Common myeloid progenitor, CD34-positive (primary cell): ENCODE data around the gene HSF5.
"Not testable (repeated sequence)": the region's sequence is repeated elsewhere in the genome, so short reads cannot be mapped to it uniquely, and the experiment has no call there.

ENCODE experiments used
- CTCF ChIA-PET: fragments of 350-600 bp; sonication (Branson Sonifier 250); formaldehyde crosslinking; loops from one replicate; lab custom pipeline; 2021; ENCODE audit warnings: antibody characterized with exemption; lab: Charles Lee
- POLR2A ChIA-PET: fragments of 350-600 bp; sonication (Branson Sonifier 250); formaldehyde crosslinking; loops from one replicate; lab custom pipeline; 2021; ENCODE audit warnings: antibody characterized with exemption; lab: Charles Lee
- DNase-seq, 3 donors: peaks; one replicate each; pipeline versions ENCODE4 v3.0.0 to v3.0.0-alpha.2; 2013
- H3K27ac ChIP-seq, 2 experiments: 1 replicate in 1 of 2; 2 replicates in 1 of 2; pipeline ENCODE4 v1.7.0; 2013; ENCODE audit warnings: inconsistent platforms in 2 of 2, low read length in 2 of 2, mild to moderate bottlenecking in 2 of 2, low read depth in 1 of 2, moderate library complexity in 1 of 2; ENCODE audit not compliant: severe bottlenecking in 2 of 2, insufficient read depth in 1 of 2, poor library complexity in 1 of 2
- H3K27me3 ChIP-seq, 5 experiments: replicated peaks in 2 of 5; 1 replicate in 3 of 5; 2 replicates in 2 of 5; pipeline versions ENCODE4 v1.6.1 to v1.7.0; 2013; ENCODE audit warnings: low read length in 4 of 5, mild to moderate bottlenecking in 2 of 5, moderate library complexity in 2 of 5, inconsistent platforms in 1 of 5; ENCODE audit not compliant: insufficient read depth in 5 of 5, control insufficient read depth in 4 of 5
- H3K36me3 ChIP-seq, 4 experiments: 1 replicate in 2 of 4; 2 replicates in 2 of 4; pipeline versions ENCODE4 v1.6.1 to v1.7.0; 2013; ENCODE audit warnings: low read length in 3 of 4, control low read depth in 1 of 4, mild to moderate bottlenecking in 1 of 4; ENCODE audit not compliant: control insufficient read depth in 4 of 4, insufficient read depth in 4 of 4
- H3K4me1 ChIP-seq, 4 experiments: 1 replicate in 3 of 4; 2 replicates in 1 of 4; pipeline versions ENCODE4 v1.6.1 to v1.7.1; 2013; ENCODE audit warnings: low read length in 3 of 4, mild to moderate bottlenecking in 3 of 4, control low read depth in 1 of 4, inconsistent platforms in 1 of 4, moderate library complexity in 1 of 4; ENCODE audit not compliant: control insufficient read depth in 4 of 4, insufficient read depth in 4 of 4; ENCODE audit errors: control extremely low read depth in 1 of 4
- H3K4me3 ChIP-seq, 7 experiments: 1 replicate in 4 of 7; 2 replicates in 3 of 7; pipeline versions ENCODE4 v1.5.1 to v1.7.0; 2013; ENCODE audit warnings: mild to moderate bottlenecking in 7 of 7, low read length in 6 of 7, moderate library complexity in 6 of 7, inconsistent platforms in 2 of 7, low read depth in 2 of 7, control low read depth in 1 of 7; ENCODE audit not compliant: insufficient read depth in 4 of 7, control insufficient read depth in 1 of 7; ENCODE audit errors: extremely low read depth in 1 of 7
- H3K9me3 ChIP-seq, 5 experiments: 1 replicate in 4 of 5; 2 replicates in 1 of 5; pipeline versions ENCODE4 v1.6.1 to v1.7.1; 2013; ENCODE audit warnings: low read length in 4 of 5, mild to moderate bottlenecking in 2 of 5, inconsistent platforms in 1 of 5, low read depth in 1 of 5, moderate library complexity in 1 of 5; ENCODE audit not compliant: control insufficient read depth in 4 of 5, insufficient read depth in 2 of 5; ENCODE audit errors: control extremely low read depth in 1 of 5
- WGBS: methylation state at CpG from one replicate; pipeline ENCODE4 v1.1.5; 2013; ENCODE audit not compliant: insufficient coverage; 5-methylcytosine and 5-hydroxymethylcytosine counted together

Gene HSF5

DNA sequence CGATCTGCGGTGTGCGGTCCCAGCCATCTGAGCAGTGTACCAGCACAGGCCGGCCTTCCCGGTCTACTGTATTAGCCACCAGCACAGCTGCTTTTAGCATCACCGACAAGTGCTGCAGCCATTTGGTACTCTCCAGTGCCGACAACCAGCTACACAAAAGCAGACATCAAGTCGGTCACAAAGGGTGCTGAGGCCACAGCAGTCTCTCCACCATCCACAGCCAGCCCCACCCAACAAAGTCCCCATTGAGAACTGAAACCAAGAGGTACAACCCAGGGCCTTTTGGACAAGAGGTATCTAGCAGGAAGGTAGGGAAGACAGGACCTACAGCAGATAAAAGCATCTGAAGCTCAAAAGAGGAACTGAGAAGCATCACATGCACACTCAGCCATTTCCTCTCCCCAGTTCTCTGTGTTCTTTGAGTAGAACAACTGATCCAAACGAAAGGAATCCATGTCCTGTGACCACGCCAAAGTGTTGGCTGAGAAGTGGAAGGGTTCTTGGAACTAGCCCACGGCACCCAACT lies 16.7 kb upstream of the HSF5 start:
- Histone ChIP-seq H3K4me1 (peaks cover 0 to 10% (median 6%) of the 10 kb centered on the region in 4 experiments), H3K4me3 (peak overlapping the region in 1 of 7 experiments; percentile 28), H3K27me3 (no peaks in the 10 kb centered on the region), H3K36me3 (peaks cover 11 to 74% (median 54%) of the 10 kb centered on the region in 4 experiments), H3K27ac (peak overlapping the region in 1 of 2 experiments; percentile 71), H3K9me3 (no peaks in the 10 kb centered on the region)
- WGBS = 98% methylated on average over 5 of the region's 11 CpGs
- peak in 2 of 3 donors; percentile 56 to 60 for DNase-seq
- CTCF ChIA-PET = interaction anchor here (0.9 to 1.4 kb wide), 4 partner anchors 9 to 17 kb away, joined by 3 to 4 read pairs (median 3); partner anchors contain the start of genes HSF5 and MTMR4
- POLR2A ChIA-PET = interaction anchor here (1.5 to 2.1 kb wide), 2 partner anchors 10 to 13 kb away, joined by 4 to 8 read pairs; partner anchors contain the start of gene MTMR4

DNA sequence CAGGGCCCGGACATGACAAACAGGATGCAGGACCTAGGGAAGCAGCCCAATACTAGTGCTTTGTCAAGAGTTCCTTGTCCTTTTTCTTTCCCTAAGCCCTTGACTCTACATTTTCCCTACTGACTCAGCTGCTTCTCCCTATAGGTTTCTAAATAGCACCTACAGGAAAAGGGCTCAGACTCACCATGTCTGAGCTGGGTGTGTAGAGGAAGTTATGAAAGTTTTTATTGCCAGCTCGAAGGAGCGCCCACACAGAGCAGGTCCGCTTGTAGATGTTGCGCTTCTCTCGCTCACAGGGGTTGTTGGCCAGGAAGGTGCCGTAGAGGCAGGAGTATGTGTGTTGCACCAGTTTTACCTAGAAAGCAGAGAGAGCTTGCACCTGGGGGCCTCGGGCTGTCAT lies 15.7 kb upstream of the HSF5 start:
- Histone ChIP-seq H3K27me3 (no peaks in the 10 kb centered on the region), H3K36me3 (peaks cover 6 to 64% (median 50%) of the 10 kb centered on the region in 4 experiments), H3K4me1 (peaks cover 0 to 10% (median 6%) of the 10 kb centered on the region in 4 experiments), H3K9me3 (no peaks in the 10 kb centered on the region), H3K4me3 (no peak overlapping the region), H3K27ac (no peak overlapping the region)
- no peak for DNase-seq
- ChIA-PET POLR2A (interaction anchor here (1.5 to 2.1 kb wide), 2 partner anchors 11 to 14 kb away, joined by 4 to 8 read pairs; partner anchors contain the start of gene MTMR4), CTCF (interaction anchor here (0.9 to 1.4 kb wide), 4 partner anchors 10 to 255 kb away, joined by 3 to 4 read pairs (median 3); partner anchors contain the start of genes HSF5 and MTMR4)
- WGBS = 97% methylated on average over 8 of the region's 8 CpGs

DNA sequence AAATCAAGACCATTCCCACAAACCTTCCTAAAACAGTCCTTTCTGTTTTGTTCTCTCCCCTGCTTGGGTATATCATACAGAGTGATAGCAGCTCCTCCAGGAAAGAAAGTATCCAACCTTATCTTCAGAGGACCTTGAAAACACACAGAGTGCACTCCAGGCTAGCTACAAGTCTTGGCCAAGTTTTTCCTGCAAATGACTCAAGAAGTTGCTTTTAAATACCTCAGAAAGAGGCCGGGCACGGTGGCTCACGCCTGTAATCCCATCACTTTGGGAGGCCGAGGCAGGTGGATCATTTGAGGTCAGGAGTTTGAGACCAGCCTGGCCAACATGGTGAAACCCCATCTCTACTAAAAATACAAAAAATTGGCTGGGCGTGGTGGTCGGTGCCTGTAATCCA lies 14.9 kb upstream of the HSF5 start:
- peaks cover 0 to 10% (median 6%) of the 10 kb centered on the region in 4 experiments for H3K4me1 ChIP-seq
- H3K27me3 ChIP-seq, POLR2A ChIA-PET, H3K9me3 ChIP-seq, DNase-seq, H3K27ac ChIP-seq, H3K4me3 ChIP-seq: not testable (repeated sequence)
- 100% methylated on average over 2 of the region's 6 CpGs for WGBS
- CTCF ChIA-PET = interaction anchor here (1.1 to 1.5 kb wide), 2 partner anchors 9 to 254 kb away, joined by 3 to 4 read pairs; no protein-coding TSS in a partner anchor
- peaks cover 5 to 58% (median 45%) of the 10 kb centered on the region in 4 experiments for H3K36me3 ChIP-seq

DNA sequence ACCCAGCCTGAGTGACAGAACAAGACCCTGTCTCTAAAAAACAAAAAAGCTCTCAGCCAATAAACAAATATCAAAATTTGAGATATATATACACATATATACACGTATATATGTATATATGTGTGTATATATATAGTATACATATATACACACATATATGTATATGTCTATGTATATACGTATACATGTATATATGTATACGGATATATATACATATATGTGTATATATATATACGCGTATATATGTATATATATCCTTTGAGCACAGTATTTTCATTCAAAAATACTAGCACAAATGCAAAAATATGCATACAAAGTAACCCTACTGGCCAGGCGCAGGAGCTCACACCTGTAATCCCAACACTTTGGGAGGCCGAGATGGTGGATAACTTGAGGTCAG lies 13.2 kb upstream of the HSF5 start:
- WGBS = 100% methylated on average over 2 of the region's 7 CpGs
- Histone ChIP-seq H3K4me1 (peaks cover 0 to 10% (median 6%) of the 10 kb centered on the region in 4 experiments), H3K27ac (no peak overlapping the region), H3K36me3 (peaks cover 4 to 58% (median 41%) of the 10 kb centered on the region in 4 experiments), H3K4me3 (no peak overlapping the region), H3K9me3 (no peaks in the 10 kb centered on the region), H3K27me3 (no peaks in the 10 kb centered on the region)
- ChIA-PET POLR2A (interaction anchor here (1.2 kb wide), 1 partner anchor 11 kb away, joined by 3 read pairs; no protein-coding TSS in a partner anchor), CTCF (interaction anchor here (0.8 kb wide), 1 partner anchor 14 kb away, joined by 3 read pairs; no protein-coding TSS in a partner anchor)
- DNase-seq = no peak

DNA sequence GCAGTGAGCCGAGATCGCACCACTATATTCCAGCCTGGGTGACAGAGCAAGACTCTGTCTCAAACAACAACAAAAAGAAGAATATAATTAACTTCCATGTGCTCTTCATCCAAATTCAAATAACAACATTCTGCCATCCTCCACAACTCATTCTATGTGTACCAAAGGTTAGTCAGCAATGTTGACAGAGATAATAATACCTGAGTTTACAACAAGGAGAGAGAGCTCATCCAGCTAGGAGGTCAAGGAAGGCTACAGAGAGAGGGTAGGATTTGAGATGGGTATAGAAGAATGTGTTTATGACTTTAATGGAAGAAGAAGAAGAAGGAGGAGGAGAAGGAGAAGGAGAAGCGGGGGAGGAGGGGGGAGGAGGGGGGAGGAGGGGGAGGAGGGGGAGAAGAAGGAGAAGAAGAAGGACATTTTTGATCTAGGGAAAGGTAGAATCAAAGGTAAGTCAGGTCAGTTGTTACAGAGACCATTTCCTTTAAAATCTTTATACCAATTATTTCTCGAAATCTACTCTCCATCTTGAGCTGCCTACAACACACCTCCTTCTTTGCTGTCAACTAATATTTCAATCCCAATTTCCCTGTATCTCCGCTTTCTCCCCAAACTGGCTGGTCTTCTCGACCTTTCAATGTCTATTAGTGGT lies 10.1 kb upstream of the HSF5 start:
- no peaks in the 10 kb centered on the region for H3K27me3 ChIP-seq
- POLR2A ChIA-PET = no interaction called here
- peaks cover 20 to 64% (median 42%) of the 10 kb centered on the region in 4 experiments for H3K36me3 ChIP-seq
- no peaks in the 10 kb centered on the region for H3K4me1 ChIP-seq
- no peak for DNase-seq
- H3K9me3 ChIP-seq = no peaks in the 10 kb centered on the region
- 92% methylated on average over 5 of the region's 6 CpGs for WGBS
- no peak overlapping the region for H3K4me3 ChIP-seq
- CTCF ChIA-PET = interaction anchor here (0.5 to 1.3 kb wide), 2 partner anchors 10 to 18 kb away, joined by 3 to 5 read pairs; partner anchors contain the start of gene HSF5
- no peak overlapping the region for H3K27ac ChIP-seq

DNA sequence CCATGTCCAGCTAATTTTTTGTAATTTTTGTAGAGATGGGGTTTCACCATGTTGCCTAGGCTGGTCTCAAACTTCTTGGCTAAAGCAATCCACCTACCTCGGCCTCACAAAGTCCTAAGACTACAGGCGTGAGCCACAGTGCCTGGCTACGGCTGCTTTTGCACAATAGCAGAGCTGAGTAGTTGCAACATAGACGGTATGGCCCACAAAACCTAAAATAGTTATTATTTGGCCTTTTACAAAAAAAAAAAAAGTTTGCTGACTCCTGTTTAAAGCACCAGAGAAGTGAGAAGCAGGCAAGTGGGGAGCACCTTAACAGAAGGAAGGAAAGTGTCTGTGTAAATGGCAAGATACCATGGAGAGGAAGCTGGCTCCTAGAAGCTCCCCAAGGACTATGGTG lies 5.3 kb upstream of the HSF5 start:
- no peaks in the 10 kb centered on the region for H3K9me3 ChIP-seq

More for the DNA sequence above, 5.3 kb upstream of the HSF5 start:
- ChIA-PET CTCF (no interaction called here), POLR2A (interaction anchor here (0.6 kb wide), 1 partner anchor 1545 kb away, joined by 6 read pairs; no protein-coding TSS in a partner anchor)
- no peak overlapping the region for H3K4me3 ChIP-seq
- H3K36me3 ChIP-seq = peaks cover 39 to 84% (median 63%) of the 10 kb centered on the region in 4 experiments
- DNase-seq = no peak
- H3K27me3 ChIP-seq = no peaks in the 10 kb centered on the region
- no peak overlapping the region for H3K27ac ChIP-seq
- H3K4me1 ChIP-seq = no peaks in the 10 kb centered on the region
- 92% methylated on average over 3 of the region's 4 CpGs for WGBS
